GM12891 (cell line): Measurements from ENCODE around the gene CENPQ.
"Not testable (repeated sequence)": the region's sequence is repeated elsewhere in the genome, so short reads cannot be mapped to it uniquely, and the experiment has no call there.

Source experiments
- DNase-seq: peaks from one replicate; pipeline ENCODE4 v3.0.0; 2011; ENCODE audit warnings: low spot score; ENCODE audit not compliant: insufficient read length
- FAIRE-seq: peaks from 2 replicates; lab custom pipeline; 2011; peaks lifted over from hg19 to GRCh38; lab: Jason Lieb, UNC
- PAX5 ChIP-seq: IDR thresholded peaks from 2 replicates; pipeline ENCODE4 v1.6.1; 2011; ENCODE audit warnings: low read length, moderate library complexity, mild to moderate bottlenecking; ENCODE audit not compliant: insufficient read depth, severe bottlenecking
- POLR2A ChIP-seq: IDR thresholded peaks from 2 replicates; pipeline ENCODE4 v1.6.1; 2011; ENCODE audit warnings: low read depth, low read length, control low read depth
- POLR2AphosphoS5 ChIP-seq: IDR thresholded peaks from 2 replicates; pipeline ENCODE4 v1.6.1; 2011; ENCODE audit warnings: low read depth, low read length, control low read depth
- POU2F2 ChIP-seq: IDR thresholded peaks from 2 replicates; pipeline ENCODE4 v1.6.1; 2011; ENCODE audit warnings: low read depth, mild to moderate bottlenecking, control low read depth, low read length, moderate library complexity
- SPI1 ChIP-seq: IDR thresholded peaks from 2 replicates; pipeline ENCODE4 v1.6.1; 2011; ENCODE audit warnings: low read depth, low read length, control low read depth
- TAF1 ChIP-seq: IDR thresholded peaks from 2 replicates; pipeline ENCODE4 v1.6.1; 2011; ENCODE audit warnings: low read depth, low read length, control low read depth

The CENPQ gene

GRCh38 chr6:49462071-49462470, 1.1 kb upstream of the CENPQ start:
- FAIRE-seq (no peak), DNase-seq (no peak)
- TF ChIP-seq SPI1 (no peak), PAX5 (no peak), TAF1 (no peak), POU2F2 (no peak), POLR2AphosphoS5 (no peak), POLR2A (no peak)

GRCh38 chr6:49462599-49462926, 607 bp upstream of the CENPQ start:
- FAIRE-seq (no peak), DNase-seq (no peak)
- TF ChIP-seq TAF1: no peak
- TF ChIP-seq PAX5: no peak
- TF ChIP-seq POLR2A: no peak
- TF ChIP-seq SPI1: no peak
- TF ChIP-seq POU2F2: no peak
- no peak for TF ChIP-seq POLR2AphosphoS5

DNA sequence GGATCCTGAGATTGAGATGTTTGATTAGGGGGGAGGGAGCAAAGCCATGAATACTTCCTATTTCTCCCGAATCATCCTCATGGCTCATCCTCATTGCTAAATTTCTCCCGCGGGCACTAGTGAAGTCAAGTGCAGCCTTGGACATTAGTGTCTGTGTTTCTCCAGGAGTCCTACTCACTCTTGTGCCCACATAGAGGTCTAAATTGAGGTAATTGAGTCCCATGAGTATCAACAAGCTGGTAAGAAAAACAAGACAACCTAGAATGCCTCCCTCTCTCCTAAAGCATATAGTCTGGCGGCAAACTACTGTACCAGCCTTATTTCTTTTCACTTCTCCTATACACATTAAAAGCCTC, 420 bp downstream of the CENPQ start:
- no peak for DNase-seq
- FAIRE-seq: no peak
- TF ChIP-seq POLR2AphosphoS5 (no peak), SPI1 (no peak), POLR2A (no peak), POU2F2 (no peak), TAF1 (no peak), PAX5 (no peak)

GRCh38 chr6:49464691-49465090, 1.5 kb downstream of the CENPQ start:
- TF ChIP-seq POLR2A: no peak
- no peak for TF ChIP-seq SPI1
- FAIRE-seq (peak; percentile 50), DNase-seq (no peak)

- TF ChIP-seq SPI1: peak; percentile 79
- TF ChIP-seq POLR2A: no peak
- no peak for TF ChIP-seq TAF1
- no peak for TF ChIP-seq PAX5
- TF ChIP-seq POLR2AphosphoS5: no peak
- TF ChIP-seq POU2F2: no peak
Measured at GRCh38 chr6:49468042-49468441, 4.9 kb downstream of the CENPQ start.

DNA sequence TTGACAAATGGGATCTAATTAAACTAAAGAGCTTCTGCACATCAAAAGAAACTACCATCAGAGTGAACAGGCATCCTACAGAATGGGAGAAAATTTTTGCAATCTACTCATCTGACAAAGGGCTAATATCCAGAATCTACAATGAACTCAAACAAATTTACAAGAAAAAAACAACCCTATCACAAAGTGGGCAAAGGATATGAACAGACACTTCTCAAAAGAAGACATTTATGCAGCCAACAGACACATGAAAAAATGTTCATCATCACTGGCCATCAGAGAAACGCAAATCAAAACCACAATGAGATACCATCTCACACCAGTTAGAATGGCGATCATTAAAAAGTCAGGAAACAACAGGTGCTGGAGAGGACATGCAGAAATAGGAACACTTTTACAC, 13.4 kb downstream of the CENPQ start:
- FAIRE-seq, DNase-seq: not testable (repeated sequence)

More at GRCh38 chr6:49468042-49468441, 4.9 kb downstream of the CENPQ start:
- DNase-seq: no peak
- FAIRE-seq: no peak

GRCh38 chr6:49479308-49479970, 16.3 kb downstream of the CENPQ start:
- no peak for DNase-seq
- no peak for FAIRE-seq
- no peak for TF ChIP-seq TAF1
- TF ChIP-seq SPI1: no peak
- TF ChIP-seq POLR2A: no peak
- no peak for TF ChIP-seq POLR2AphosphoS5
- no peak for TF ChIP-seq POU2F2
- no peak for TF ChIP-seq PAX5

- FAIRE-seq: not testable (repeated sequence)
Measured at GRCh38 chr6:49481846-49482245, 18.7 kb downstream of the CENPQ start.

GRCh38 chr6:49483380-49483779, 20.2 kb downstream of the CENPQ start:
- not testable (repeated sequence) for FAIRE-seq, DNase-seq

More at GRCh38 chr6:49481846-49482245, 18.7 kb downstream of the CENPQ start:
- DNase-seq: not testable (repeated sequence)

- no peak for TF ChIP-seq PAX5
- TF ChIP-seq SPI1: no peak
- TF ChIP-seq POLR2AphosphoS5: no peak
- no peak for TF ChIP-seq TAF1
- no peak for TF ChIP-seq POLR2A
- no peak for TF ChIP-seq POU2F2
- FAIRE-seq (no peak), DNase-seq (no peak)
Measured at GRCh38 chr6:49490633-49491032, 27.5 kb downstream of the CENPQ start.

DNA sequence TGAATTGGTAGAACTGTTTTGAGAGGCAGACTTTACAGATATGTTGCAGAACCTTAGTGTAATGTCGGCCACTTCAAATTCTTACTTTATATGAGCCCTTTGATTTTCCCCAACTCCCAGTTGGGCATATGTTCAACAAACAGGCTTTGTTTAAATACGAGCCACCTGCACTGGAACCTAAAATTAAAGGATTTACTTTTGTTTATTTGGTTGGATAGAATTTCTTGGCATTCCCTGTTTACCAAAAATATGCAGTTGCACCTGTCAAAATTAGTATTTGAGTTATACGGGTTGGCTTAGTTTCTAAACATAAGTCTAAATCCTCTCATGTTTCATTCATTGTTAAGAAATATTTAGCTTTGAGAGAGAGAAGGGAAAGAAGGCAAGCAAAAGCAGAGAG, 34.1 kb downstream of the CENPQ start:
- DNase-seq (no peak), FAIRE-seq (no peak)
- TF ChIP-seq POLR2A (no peak), POLR2AphosphoS5 (no peak), SPI1 (no peak), TAF1 (no peak), PAX5 (no peak), POU2F2 (no peak)
